Mucosa of descending colon (tissue), 3 donors: ENCODE results near the gene CHD6. TPM values are rescaled to one million over a fixed set of nuclear protein-coding genes. Genes with fewer than 3 reads are reported as not detected.

ENCODE experiments used
- ATAC-seq: fragments of 200-7000 bp; cut with Tn5 transposase; one replicate; pipeline ENCODE4 v1.9.1; 2020; ENCODE audit warnings: mild to moderate bottlenecking, moderate library complexity
- DNase-seq, 3 donors: peaks; one replicate each; pipeline ENCODE4 v3.0.0-alpha.2; 2020
- H3K36me3 ChIP-seq: fragments of 200-600 bp; one replicate; pipeline ENCODE4 v1.8.0; 2021; ENCODE audit warnings: low read depth, mild to moderate bottlenecking
- H3K4me1 ChIP-seq: fragments of 200-600 bp; one replicate; pipeline ENCODE4 v1.8.0; 2021; ENCODE audit warnings: low read depth, mild to moderate bottlenecking
- H3K4me3 ChIP-seq: fragments of 200-600 bp; one replicate; pipeline ENCODE4 v1.8.0; 2021; ENCODE audit warnings: mild to moderate bottlenecking
- H3K9me3 ChIP-seq: fragments of 200-600 bp; one replicate; pipeline ENCODE4 v1.8.0; 2021; ENCODE audit warnings: mild to moderate bottlenecking
- intact Hi-C, 2 donors: fragments of 100-400 bp; cut with DNase I in 1 of 2; cut with micrococcal nuclease in 1 of 2; formaldehyde crosslinking; loops; one replicate each; pipeline versions ENCODE4 v1.11.0 to v1.11.1; 2022; cut with DNase I, micrococcal nuclease
- total RNA-seq, 3 donors: library from RNA; stranded (reverse); fragmentation: NEBNext Ultra II Directional in 2 of 3; extraction: Animal tissue kit (Norgen Biotek cat#: 25700) in 2 of 3; gene quantifications; one replicate each; pipeline versions ENCODE4 v1.2.1 to v1.2.4, GENCODE V29; 2021 to 2023
- TF ChIP-seq, protein P1 (sequence below): fragments of 200-600 bp; IDR thresholded peaks from one replicate; pipeline ENCODE4 v1.8.0; 2022; ENCODE audit warnings: antibody characterized with exemption, mild to moderate bottlenecking
- donor health status: DM: no; HTN: no; CAD: no; lungs with moderate emphysema.
- donor health status: DM: no; HTN: no; CAD: no.
- donor health status: DM: no; HTN: yes; CAD: no.

The CHD6 gene
- total RNA-seq, 3 donors from 2014 or later = 33.8 to 53.6 (median 43.8) TPM

DNA sequence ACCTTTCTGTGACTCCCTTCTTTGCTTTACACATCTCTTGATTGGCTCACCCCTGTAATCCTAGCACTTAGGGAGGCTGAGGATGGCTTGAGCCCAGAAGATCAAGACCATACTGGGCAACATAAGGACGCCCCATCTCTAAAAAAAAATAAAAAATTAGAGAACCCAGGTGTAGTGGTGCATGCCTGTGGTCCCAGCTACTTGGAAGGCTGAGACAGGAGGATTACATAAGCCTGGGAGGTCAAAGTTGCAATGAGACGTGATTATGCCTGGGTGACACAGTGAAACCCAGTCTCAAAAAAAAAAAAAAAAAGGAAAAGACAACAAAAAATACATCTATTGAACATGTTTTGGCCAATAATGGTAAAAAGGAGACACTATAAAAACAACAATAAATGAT, 37.8 kb downstream of the CHD6 start:
- Histone ChIP-seq H3K9me3 (no peaks in the 10 kb centered on the region), H3K4me3 (no peak overlapping the region), H3K4me1 (peaks cover 4% of the 10 kb centered on the region), H3K36me3 (no peaks in the 10 kb centered on the region)
- TF ChIP-seq, protein P1, sequence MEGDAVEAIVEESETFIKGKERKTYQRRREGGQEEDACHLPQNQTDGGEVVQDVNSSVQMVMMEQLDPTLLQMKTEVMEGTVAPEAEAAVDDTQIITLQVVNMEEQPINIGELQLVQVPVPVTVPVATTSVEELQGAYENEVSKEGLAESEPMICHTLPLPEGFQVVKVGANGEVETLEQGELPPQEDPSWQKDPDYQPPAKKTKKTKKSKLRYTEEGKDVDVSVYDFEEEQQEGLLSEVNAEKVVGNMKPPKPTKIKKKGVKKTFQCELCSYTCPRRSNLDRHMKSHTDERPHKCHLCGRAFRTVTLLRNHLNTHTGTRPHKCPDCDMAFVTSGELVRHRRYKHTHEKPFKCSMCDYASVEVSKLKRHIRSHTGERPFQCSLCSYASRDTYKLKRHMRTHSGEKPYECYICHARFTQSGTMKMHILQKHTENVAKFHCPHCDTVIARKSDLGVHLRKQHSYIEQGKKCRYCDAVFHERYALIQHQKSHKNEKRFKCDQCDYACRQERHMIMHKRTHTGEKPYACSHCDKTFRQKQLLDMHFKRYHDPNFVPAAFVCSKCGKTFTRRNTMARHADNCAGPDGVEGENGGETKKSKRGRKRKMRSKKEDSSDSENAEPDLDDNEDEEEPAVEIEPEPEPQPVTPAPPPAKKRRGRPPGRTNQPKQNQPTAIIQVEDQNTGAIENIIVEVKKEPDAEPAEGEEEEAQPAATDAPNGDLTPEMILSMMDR = no peak
- ATAC-seq (no peak), DNase-seq (no peak)
- intact Hi-C loops = no loop called here

DNA sequence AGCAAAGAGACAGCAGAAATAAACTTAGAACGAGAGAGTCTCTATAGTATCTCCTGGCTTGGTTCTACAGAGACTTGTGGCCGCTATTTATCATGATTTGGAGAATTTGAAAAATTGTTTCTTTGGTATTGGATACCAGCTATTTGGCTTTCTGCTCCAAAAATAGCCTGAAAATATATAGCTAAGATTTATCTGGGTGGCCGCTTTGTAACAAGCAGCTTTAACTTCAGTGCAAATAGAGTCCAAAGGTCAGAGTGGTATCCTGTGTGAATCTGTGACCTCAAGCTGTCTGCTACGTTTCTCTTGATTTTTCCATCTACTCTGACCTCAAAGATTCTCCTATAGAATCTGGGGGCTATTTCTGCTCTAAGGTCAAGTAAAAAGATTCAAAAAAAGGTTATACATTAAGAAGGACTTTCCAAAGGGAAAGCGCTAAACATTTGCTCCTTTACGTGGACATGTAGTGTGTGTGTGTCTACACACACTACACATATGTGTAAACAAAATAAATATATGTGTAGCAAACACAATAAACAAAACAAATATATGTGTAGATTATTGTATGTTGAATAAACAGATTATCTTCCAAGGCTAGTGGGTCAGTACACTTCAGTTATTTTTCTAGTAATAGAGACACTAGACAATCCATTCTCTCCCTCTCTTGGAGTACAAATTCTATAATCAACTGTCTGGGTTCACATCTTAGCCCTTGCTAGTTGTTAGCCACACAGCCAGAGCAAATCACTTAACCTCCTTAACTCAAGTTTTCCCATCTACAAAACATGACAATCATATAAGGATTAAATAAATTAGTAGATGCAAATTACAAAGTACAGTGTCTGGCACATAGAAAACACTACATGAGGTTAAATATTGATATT, 40.8 kb downstream of the CHD6 start:
- TF ChIP-seq, protein P1 = no peak
- intact Hi-C loops = no loop called here
- no peak for ATAC-seq
- Histone ChIP-seq H3K9me3 (peaks cover 6% of the 10 kb centered on the region), H3K4me1 (peaks cover 4% of the 10 kb centered on the region), H3K4me3 (no peak overlapping the region), H3K36me3 (no peaks in the 10 kb centered on the region)
- no peak for DNase-seq

DNA sequence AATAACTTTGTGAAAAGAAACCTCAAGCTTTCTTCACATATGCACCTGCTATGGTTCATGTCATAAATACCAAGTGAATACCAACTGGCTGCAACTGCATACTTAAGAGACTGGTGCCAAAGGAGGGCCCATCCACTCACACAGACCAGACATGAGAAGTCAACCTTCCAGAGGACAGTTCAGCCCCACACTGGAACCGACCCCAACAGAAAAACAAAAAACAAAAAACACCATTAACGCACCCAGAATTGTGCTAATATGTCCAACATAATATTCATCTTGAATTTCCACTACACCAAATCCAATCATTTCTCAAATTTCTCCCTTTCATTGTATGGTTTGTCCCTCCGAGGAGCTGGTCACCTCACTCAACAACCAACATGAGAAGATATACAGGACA, 42.8 kb downstream of the CHD6 start:
- ATAC-seq = no peak
- intact Hi-C loops = no loop called here
- Histone ChIP-seq H3K36me3 (no peaks in the 10 kb centered on the region), H3K4me3 (no peak overlapping the region), H3K4me1 (peaks cover 10% of the 10 kb centered on the region), H3K9me3 (peaks cover 6% of the 10 kb centered on the region)
- TF ChIP-seq, protein P1 = no peak
- DNase-seq = no peak

DNA sequence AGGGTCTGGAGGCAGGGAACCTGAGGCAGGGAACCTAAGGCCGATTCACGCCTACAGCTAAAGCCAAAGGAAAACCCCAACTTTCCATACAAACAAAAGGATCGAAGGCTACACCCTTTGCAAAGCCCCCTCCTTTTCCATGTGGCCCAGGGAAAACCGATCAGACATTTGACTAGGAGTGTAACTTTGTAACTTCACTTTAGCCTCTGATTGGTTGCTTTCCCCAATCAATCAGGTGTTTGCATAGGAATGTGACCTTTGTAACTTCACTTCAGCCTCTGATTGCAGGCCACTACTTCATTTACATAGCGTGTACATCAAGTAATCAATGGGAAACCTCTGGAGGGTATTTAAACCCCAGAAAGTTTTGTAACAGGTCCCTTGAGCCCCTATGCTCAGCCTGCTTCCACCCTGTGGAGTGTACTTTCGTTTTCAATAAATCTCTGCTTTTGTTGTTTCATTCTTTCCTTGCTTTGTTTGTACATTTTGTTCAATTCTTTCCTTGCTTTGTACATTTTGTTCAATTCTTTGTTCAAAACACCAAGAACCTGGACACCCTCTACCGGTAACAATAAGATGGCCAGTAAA, 43.3 kb downstream of the CHD6 start:
- TF ChIP-seq, protein P1 = no peak
- Histone ChIP-seq H3K4me3 (no peak overlapping the region), H3K4me1 (peaks cover 10% of the 10 kb centered on the region), H3K36me3 (no peaks in the 10 kb centered on the region), H3K9me3 (peaks cover 6% of the 10 kb centered on the region)
- ATAC-seq (no peak), DNase-seq (no peak)
- intact Hi-C loops = no loop called here

DNA sequence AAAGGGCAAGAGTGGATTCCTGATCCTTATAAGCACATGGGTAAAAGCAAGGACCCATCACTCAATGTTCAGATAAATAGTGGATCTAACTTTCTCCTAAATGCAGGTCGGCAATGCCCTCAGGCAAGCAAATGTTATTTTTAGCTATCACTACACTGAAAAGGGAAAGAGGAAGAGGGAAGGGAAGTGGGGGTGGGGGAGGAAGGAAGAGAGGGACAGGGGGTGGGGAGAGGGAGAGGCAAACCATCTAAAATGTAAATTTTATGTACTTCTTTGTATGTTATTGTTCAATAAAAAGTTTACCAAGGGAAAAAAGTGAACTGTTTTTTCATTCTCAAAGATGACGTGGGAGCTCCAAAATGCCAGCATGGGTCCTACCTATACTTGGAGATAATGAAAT, 44.2 kb downstream of the CHD6 start:
- peaks cover 10% of the 10 kb centered on the region for H3K4me1 ChIP-seq
- peaks cover 6% of the 10 kb centered on the region for H3K9me3 ChIP-seq
- TF ChIP-seq, protein P1 = no peak
- DNase-seq = no peak
- ATAC-seq = no peak
- no peaks in the 10 kb centered on the region for H3K36me3 ChIP-seq
- intact Hi-C loops = no loop called here
- no peak overlapping the region for H3K4me3 ChIP-seq
